ENCODE measurements around the gene TPK1. TPM values are rescaled to one million over a fixed set of nuclear protein-coding genes. Genes with fewer than 3 reads are reported as not detected.

TPK1 gene
- total RNA-seq, 1 donor from 2014 or later = 4.0 TPM

DNA sequence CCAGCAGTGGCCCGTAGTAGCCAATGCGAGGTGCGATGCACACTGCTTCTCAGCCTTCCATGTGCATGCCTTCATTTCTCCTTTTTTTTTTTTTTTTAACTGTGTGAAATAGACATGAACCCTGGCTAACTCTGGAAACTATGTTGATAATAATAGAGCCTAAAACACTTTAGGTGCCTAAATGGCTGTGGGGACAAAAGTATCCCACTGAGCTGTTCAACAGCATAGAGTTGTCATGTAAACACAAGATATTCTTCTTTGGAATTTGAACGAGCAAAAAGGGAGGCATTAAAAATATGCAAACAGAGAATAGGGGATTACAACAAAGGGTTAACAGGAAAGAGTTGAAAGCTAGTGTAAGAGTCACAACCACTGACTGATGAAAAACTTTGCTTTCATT is 270.3 kb downstream of the TPK1 start:
- H3K36me3 Mint-ChIP-seq (ENCODE audit: low read depth) = no peaks in the 10 kb centered on the region
- no peak overlapping the region for H3K4me3 Mint-ChIP-seq
- no peak overlapping the region for H3K27ac Mint-ChIP-seq (ENCODE audit: unreplicated experiment)
- no peaks in the 10 kb centered on the region for H3K4me1 Mint-ChIP-seq
- peaks cover 2% of the 10 kb centered on the region for H3K9me3 Mint-ChIP-seq
- no peaks in the 10 kb centered on the region for H3K27me3 Mint-ChIP-seq (ENCODE audit: low read depth)
- TF ChIP-seq, protein P1, sequence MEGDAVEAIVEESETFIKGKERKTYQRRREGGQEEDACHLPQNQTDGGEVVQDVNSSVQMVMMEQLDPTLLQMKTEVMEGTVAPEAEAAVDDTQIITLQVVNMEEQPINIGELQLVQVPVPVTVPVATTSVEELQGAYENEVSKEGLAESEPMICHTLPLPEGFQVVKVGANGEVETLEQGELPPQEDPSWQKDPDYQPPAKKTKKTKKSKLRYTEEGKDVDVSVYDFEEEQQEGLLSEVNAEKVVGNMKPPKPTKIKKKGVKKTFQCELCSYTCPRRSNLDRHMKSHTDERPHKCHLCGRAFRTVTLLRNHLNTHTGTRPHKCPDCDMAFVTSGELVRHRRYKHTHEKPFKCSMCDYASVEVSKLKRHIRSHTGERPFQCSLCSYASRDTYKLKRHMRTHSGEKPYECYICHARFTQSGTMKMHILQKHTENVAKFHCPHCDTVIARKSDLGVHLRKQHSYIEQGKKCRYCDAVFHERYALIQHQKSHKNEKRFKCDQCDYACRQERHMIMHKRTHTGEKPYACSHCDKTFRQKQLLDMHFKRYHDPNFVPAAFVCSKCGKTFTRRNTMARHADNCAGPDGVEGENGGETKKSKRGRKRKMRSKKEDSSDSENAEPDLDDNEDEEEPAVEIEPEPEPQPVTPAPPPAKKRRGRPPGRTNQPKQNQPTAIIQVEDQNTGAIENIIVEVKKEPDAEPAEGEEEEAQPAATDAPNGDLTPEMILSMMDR (conservative IDR thresholded peaks at IDR 0.05) = no peak
- no peak for DNase-seq (ENCODE audit: low read depth, low spot score)

DNA sequence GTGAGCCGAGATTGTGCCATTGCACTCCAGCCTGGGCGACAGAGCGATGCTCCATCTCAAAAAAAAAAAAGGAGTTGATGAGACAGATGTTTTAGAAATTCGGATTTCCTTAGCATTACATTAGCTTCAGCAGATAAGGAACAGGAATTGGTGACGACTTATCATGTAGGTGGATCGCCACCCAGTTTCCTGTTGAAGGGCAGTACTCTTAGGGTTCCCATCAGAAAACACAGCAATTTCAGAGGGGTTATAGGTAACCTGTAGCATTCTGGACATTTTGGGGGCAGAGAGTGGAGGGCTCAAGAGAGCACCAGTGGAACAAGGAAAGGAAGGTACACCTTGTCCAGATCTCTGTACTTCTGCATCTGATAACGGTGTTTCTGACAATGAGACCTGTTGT is 286.0 kb downstream of the TPK1 start:
- H3K4me1 Mint-ChIP-seq = no peaks in the 10 kb centered on the region
- no peak overlapping the region for H3K27ac Mint-ChIP-seq (ENCODE audit: unreplicated experiment)
- TF ChIP-seq, protein P1 (conservative IDR thresholded peaks at IDR 0.05) = no peak
- no peak for DNase-seq (ENCODE audit: low read depth, low spot score)
- no peak overlapping the region for H3K4me3 Mint-ChIP-seq
- no peaks in the 10 kb centered on the region for H3K9me3 Mint-ChIP-seq
- H3K27me3 Mint-ChIP-seq (ENCODE audit: low read depth) = no peaks in the 10 kb centered on the region
- H3K36me3 Mint-ChIP-seq (ENCODE audit: low read depth) = no peaks in the 10 kb centered on the region

DNA sequence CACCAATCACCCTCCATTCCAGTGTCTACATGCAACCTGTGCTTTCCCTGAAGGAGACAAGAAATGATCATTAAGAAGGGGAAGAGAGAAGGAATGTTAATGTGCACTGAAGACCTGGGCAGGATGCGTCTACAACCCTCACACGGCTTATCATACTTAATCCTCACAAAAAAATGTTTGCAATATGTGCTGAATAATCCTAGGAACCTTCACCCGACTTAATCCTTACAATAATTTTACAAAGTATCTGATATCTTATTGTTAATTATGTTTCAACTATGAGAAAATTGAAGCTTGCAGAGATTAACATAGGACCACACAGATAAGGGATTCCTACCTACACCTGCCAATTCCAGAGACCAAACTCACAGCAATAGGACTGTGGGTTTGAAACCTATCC is 287.3 kb downstream of the TPK1 start:
- Mint-ChIP-seq H3K36me3 (ENCODE audit: low read depth) (no peaks in the 10 kb centered on the region), H3K4me3 (no peak overlapping the region), H3K27me3 (ENCODE audit: low read depth) (no peaks in the 10 kb centered on the region), H3K4me1 (no peaks in the 10 kb centered on the region), H3K27ac (ENCODE audit: unreplicated experiment) (no peak overlapping the region), H3K9me3 (no peaks in the 10 kb centered on the region)
- no peak for DNase-seq (ENCODE audit: low read depth, low spot score)
- TF ChIP-seq, protein P1 (conservative IDR thresholded peaks at IDR 0.05) = no peak

DNA sequence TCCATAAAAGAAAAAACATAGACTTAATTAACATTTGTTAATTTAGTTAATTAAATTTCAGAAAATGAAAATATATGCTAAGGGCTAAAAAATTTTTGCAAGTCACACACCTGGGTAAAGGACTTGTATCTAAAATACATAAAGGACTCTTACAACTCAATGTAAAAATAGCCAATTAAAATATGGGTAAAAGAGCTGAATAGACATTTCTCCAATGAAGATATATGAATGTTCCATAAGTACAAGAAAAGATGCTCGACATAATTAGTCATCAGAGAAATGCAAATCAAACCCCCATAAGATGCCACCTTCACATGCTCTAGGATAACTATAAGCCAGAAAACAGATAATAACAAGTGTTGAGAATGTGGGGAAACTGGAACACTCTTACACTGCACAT is 288.0 kb downstream of the TPK1 start:
- Mint-ChIP-seq H3K4me3 (no peak overlapping the region), H3K27me3 (ENCODE audit: low read depth) (no peaks in the 10 kb centered on the region), H3K36me3 (ENCODE audit: low read depth) (no peaks in the 10 kb centered on the region), H3K4me1 (no peaks in the 10 kb centered on the region), H3K9me3 (no peaks in the 10 kb centered on the region), H3K27ac (ENCODE audit: unreplicated experiment) (no peak overlapping the region)
- TF ChIP-seq, protein P1 (conservative IDR thresholded peaks at IDR 0.05) = no peak
- DNase-seq (ENCODE audit: low read depth, low spot score) = no peak

DNA sequence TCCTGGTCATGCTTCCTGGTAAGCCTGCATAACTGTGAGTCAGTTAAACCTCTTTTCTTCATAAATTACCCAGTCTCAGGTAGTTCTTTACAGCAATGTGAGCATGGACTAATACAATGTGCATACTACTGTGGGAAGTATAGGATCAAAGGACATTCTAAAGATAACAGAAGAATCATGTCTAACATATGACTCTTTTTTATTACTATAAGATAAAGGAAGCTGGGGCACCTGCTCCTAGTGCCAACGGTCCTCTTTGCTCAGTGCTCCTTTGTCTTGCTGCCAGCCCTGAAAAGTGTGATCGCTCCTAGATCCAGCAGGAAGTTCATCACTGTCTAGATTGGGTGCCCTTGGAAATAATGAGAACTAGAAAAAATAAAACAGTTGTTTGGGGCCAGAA is 289.1 kb downstream of the TPK1 start:
- Mint-ChIP-seq H3K27me3 (ENCODE audit: low read depth) (no peaks in the 10 kb centered on the region), H3K4me3 (no peak overlapping the region), H3K36me3 (ENCODE audit: low read depth) (no peaks in the 10 kb centered on the region), H3K27ac (ENCODE audit: unreplicated experiment) (no peak overlapping the region), H3K4me1 (no peaks in the 10 kb centered on the region), H3K9me3 (no peaks in the 10 kb centered on the region)
- DNase-seq (ENCODE audit: low read depth, low spot score) = no peak
- TF ChIP-seq, protein P1 (conservative IDR thresholded peaks at IDR 0.05) = no peak

DNA sequence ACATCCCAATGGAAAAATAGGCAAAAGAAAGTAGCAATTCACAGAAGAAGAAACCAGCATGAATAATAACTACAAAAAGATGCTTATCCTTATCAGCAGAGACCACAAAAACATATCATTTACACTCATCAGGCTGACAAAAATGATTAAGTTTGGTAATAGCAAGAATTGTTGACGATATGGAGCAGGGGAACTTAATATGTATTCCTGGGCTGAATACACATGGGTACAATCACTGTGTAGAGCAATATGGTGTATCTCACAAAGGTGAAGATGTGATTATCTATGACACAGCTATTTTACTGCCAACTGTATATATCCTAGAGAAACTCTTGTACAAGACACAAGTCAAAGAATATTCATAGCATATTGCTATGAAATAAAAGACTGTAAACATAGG is 290.5 kb downstream of the TPK1 start:
- no peaks in the 10 kb centered on the region for H3K27me3 Mint-ChIP-seq (ENCODE audit: low read depth)
- H3K4me3 Mint-ChIP-seq = no peak overlapping the region
- H3K9me3 Mint-ChIP-seq = no peaks in the 10 kb centered on the region
- TF ChIP-seq, protein P1 (conservative IDR thresholded peaks at IDR 0.05) = no peak
- no peak for DNase-seq (ENCODE audit: low read depth, low spot score)
- no peaks in the 10 kb centered on the region for H3K36me3 Mint-ChIP-seq (ENCODE audit: low read depth)
- H3K4me1 Mint-ChIP-seq = no peaks in the 10 kb centered on the region
- no peak overlapping the region for H3K27ac Mint-ChIP-seq (ENCODE audit: unreplicated experiment)
